Nucleus accumbens (tissue), 56 donors: ENCODE measurements around the gene ERRFI1.
"Not testable (repeated sequence)": the region's sequence is repeated elsewhere in the genome, so short reads cannot be mapped to it uniquely, and the experiment has no call there.

ENCODE experiments used
- DNase-seq, 56 donors: peaks; one replicate each; lab custom pipeline; 2025; lab: John Stamatoyannopoulos, UW

ERRFI1 gene, protein sequence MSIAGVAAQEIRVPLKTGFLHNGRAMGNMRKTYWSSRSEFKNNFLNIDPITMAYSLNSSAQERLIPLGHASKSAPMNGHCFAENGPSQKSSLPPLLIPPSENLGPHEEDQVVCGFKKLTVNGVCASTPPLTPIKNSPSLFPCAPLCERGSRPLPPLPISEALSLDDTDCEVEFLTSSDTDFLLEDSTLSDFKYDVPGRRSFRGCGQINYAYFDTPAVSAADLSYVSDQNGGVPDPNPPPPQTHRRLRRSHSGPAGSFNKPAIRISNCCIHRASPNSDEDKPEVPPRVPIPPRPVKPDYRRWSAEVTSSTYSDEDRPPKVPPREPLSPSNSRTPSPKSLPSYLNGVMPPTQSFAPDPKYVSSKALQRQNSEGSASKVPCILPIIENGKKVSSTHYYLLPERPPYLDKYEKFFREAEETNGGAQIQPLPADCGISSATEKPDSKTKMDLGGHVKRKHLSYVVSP

DNA sequence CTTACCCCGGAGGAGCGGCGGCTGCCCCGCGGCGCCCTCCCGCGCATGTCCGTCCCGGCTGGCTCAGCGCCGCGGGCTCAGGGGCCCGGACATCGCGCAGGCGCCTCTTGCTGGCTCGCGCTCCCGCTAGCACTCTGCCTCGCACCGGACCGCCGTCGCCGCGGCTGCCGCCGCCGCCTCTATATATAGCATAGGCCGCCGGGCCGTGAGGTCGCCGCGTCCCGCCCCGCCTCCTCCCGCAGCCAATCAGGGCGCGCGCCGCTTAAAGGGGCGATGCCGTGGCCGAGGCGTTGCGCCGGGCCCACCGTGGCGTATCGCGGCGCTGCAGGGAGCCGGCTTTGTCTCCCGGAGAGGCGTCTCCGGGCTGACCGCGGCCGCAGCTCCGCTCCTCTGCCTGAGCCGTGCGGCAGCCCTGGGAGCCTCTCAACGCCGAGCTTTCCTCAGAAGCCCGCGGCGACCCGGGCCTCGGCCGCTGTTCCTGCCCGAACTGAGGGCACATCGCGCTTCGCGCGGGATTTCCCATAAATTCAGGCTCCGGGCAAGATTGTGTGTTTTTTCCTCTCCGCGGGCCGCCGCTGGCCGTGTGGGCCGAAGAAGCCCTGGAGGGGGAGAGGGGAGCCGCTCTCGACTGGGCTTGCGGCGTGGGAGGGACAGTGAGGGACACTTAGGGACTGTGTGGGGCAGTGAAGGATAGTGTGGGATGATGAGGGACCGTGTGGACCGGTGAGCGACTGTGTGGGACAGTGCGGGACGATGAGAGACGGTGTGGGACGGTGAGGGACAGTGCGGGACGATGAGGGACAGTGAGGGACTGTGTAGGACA lies at the start of gene ERRFI1:
Gene ERRFI1, minus strand, starts transcription at position 157 of the 823 bp plus-strand sequence. CDS start 10,690 bp downstream, outside the sequence.
- peak; percentile 65 to 97 (median 91) for DNase-seq

DNA sequence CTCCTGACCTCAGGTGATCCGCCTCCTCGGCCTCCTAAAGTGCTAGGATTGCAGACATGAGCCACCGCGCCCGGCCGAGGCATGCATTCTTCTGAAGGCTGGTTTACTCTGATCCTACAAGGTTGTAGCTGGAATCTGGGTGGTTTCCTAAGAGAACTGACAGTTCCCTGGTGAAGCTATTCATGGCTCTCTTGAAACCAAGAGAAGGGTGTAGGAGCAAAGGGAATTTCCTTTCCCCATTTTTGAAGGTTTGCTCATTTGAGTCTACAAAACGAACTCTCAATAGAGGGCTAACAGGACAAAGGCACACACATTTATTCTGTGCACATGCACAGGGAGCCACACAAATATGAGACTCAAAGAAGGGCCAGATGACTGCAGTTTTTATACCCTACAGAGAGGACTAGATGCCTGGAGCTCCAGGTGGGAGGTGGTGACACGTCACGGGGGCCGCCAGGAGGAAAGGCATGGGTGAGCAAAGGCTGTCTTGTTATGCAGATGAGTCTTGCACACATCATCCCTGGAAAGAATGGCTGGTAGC lies 49.5 kb upstream of the ERRFI1 start:
- DNase-seq, result no peak

DNA sequence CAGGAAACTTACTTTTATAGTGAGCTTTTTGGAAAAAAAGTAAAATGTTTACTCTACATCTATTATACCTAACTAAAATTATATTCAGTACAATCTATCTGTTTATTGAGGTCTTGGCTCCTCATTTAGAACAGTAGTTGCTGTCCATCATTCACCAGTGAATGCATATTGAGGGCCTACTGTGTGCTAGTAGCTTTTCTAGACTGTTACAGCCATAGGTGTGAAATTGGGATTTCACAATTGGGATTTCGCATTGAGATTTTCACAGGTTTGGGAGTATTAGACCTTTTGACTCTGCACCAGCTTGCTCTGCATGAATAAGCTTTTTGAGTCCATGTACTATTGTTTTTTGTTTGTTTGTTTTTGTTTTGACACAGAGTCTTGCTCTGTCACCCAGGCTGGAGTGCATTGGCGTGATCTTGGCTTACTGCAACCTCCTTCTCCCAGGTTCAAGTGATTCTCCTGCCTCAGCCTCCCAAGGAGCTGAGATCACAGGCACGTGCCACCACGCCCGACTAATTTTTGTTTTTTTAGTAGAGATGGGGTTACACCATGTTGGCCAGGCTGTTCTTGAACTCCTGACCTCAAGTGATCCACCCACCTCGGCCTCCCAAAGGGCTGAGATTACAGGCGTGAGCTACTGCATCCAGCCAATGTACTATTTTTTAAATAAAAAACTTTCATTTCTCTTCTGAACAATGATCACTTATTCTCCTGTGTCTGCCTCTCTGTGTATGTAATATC lies 47.2 kb upstream of the ERRFI1 start:
- no peak for DNase-seq

DNA sequence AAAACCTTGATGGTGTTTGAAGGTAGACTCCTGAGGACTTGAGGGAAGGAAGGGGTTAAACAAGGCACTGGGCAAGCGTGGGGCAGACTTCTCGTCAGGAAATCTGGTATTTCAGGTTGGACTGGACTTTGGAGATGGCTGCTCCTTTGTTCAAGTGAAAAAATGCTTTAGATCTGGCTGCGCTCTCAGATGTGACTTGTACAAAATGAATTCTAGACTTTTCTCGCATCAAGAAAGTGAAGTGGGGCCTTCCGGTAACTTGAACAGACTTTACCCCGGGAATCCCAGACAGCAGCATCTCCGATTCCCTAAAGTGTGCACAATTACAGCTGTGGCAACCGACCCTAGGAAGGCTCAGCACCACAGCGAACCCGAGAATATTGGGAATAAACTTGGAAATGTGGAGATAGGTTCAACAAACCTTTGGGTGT lies 44.3 kb upstream of the ERRFI1 start:
- no peak for DNase-seq

DNA sequence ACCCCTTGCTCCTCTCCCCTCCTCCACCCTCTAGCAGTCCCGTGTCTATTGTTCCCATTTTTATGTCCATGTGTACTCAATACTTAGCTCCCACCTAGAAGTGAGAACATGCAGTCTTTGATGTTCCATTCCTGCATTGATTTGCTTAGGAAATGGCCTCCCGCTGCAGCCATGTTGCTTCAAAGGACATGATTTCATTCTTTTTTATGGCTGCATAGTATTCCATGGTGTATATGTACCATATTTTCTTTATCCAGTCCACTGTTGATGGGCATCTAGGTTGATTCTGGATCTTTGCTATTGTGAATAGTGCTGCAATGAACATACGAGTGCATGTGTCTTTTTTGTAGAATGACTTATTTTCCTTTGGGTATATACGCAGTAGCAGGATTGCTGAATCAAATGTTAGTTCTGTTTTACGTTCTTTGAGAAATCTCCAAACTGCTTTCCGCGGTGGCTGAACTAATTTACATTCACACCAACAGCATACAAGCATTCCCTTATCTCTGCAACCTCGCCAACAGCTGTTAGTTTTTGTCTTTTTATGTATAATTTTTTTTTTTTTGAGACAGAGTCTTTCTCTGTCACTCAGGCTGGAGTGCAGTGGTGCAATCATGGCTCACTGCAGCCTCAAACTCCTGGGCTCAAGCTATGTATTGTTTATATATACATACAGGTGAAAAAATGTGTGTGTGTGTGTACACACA lies 43.7 kb upstream of the ERRFI1 start:
- not testable (repeated sequence) for DNase-seq

DNA sequence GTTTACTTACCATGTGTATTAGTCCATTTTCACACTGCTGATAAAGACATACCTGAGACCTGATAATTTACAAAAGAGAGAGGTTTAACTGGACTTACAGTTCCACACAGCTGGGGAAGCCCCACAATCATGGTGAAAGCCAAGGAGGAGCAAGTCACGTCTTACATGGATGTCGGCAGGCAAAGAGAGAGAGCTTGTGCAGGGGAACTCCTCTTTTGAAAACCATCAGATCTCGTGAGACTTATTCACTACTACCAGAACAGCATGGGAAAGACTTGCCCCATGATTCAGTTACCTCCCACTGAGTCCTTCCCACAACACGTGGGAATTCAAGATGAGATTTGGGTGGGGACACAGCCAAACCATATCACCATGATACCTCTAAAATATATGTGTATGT lies 39.3 kb upstream of the ERRFI1 start:
- no peak for DNase-seq

DNA sequence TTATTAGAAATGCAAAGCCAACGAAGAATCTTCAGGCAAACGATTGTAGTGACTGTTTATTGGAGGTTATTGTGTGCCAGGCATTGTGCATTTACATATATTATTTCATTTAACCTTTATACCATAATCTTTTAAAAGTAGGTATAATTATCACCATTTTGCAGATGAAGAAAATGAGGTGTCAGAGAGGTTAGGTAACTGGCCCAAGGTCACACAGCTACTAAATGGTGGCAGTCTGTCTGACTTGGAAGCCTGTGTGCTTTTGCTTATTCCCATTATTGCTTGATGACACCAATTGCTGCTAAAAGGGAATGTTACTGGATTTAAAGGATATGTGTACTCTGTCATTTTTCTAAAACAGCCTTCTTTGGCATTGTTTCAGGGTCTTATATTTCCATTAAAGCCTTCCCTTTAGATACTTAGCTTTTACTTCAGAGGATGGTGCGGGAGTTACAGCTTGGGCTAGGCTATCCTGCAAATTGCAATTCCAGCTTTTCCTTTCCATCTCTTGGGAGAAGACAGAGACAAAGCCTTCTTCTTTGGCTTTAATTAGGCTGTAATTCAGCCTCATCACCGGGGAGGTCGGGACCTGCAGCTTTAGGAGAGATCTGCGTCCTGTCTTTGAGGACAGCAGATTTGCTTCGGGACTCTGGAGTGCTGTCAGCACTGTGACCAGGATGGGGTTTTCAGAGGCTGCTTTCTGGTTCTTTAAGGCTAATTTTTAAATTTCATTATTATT lies 37.4 kb upstream of the ERRFI1 start:
- no peak for DNase-seq

DNA sequence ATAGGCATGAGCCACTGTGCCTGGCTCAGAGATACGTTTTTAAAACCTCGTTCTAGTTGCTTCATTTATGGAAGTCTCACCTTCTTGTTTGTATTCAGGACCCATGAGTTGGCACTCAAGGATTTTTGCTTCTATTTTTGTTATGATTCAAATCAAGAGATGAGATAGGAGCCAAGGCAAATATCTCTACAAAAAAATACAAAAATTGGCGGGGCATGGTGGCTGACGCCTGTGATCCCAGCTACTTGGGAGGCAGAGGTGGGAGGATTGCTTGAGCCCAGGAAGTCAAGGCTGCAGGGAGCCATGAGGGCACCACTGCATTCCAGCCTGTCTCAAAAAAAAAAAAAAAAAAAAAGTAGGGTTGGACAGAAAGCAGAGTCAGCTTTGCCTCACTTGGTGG lies 36.8 kb upstream of the ERRFI1 start:
- no peak for DNase-seq

DNA sequence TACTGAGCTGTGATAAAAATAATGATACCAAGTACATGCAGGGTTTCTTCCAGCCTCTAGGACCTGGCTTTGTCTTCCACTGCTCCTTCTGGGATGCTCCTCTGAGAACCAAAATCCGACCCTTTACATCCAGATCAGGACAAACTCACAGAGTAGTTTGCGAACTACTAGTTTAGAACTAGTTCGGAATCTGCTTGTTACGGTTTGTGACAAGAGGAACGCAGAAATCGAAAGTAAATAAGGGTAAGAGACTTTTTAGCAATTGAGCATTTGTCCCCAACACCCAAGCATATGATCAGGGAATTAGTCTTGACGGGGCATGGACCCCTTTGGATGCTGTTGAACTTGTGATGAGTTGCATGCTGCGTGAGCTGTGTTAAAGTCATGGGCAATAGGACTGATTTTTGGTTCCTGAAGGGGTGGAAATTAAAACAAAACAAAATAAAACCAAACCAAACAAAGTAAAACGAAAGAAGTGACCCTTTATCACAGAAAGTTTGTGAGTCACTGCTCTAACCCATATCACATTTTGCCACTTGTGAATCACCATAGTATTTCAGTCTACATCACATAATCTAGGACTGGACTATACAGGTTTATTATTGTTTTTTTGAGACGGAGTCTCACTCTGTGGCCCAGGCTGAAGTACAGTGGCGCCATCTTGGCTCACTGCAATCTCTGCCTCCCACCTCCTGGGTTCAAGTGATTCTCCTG lies 35.7 kb upstream of the ERRFI1 start:
- no peak for DNase-seq

DNA sequence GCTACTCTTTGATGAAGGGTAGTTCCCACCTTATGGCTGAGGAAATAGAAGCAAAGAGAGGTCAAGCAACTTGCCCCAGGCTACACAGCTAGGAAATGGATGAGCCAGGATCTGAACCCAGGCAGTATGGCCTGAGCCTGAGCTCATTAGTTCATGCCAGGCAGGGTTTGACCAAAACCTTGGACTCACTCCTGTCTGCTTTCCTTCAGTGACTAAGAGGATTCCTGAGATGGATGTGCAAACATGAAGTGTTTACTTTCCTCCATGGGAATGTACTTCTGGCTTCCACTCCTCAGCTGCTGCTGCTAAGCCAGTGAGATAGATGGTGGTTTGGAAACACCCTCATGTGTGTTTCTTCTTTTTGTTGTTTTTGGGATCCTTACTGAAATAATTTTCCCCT lies 35.1 kb upstream of the ERRFI1 start:
- no peak for DNase-seq

DNA sequence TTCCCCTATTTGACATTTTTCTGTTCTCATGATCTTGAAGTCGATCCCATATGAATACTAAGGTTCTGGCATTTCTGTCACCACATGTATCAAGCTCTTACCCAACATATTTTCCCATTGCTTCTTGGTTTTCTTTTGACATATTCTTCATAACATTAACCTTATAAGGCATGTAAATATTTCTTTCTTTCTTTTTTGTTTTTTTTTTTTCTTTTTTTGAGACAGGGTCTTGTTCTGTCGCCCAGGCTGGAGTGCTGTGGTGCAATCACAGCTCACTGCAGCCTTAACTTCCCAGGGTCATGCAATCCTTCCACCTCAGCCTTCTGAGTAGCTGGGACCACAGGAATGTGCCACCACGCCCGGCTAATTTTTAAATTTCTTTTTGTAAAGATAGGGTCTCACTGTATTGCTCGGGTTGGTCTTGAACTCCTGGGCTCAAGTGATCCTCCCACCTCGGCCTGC lies 33.1 kb upstream of the ERRFI1 start:
- DNase-seq, result no peak

DNA sequence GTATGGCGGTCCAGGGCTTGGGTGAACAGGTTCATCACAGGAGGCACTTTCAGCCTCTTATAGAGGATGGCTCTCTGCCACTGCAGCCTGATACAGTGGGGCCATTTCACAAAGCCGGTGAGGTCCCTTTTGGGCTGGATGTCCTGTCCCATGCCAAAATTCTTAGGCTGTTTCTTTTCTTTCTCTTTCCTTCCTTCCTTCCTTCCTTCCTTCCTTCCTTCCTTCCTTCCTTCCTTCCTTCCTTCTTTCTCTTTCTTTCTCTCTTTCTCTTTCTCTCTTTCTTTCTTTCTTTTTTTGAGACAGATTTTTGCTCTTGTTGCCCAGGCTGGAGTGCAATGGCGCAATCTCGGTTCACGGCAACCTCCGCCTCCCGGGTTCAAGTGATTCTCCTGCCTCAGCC lies 31.7 kb upstream of the ERRFI1 start:
- not testable (repeated sequence) for DNase-seq

DNA sequence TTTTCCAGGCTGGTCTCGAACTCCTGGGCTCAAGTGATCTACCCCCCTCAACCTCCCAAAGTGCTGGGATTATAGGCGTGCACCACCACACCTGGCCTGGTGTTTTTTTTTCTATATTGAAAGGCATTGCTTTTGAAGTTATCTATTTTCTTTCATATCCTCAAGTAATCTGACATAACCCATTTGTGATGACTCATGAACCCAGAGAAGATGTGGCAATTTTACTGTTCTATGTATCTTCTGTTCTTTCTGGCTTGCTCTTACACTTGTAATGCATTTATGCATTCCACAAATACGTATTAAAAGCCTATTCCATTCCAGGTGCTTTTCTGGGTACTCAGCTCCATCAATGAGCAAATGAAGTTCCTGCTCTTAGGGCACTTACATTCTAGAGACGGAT lies 29.9 kb upstream of the ERRFI1 start:
- no peak for DNase-seq

DNA sequence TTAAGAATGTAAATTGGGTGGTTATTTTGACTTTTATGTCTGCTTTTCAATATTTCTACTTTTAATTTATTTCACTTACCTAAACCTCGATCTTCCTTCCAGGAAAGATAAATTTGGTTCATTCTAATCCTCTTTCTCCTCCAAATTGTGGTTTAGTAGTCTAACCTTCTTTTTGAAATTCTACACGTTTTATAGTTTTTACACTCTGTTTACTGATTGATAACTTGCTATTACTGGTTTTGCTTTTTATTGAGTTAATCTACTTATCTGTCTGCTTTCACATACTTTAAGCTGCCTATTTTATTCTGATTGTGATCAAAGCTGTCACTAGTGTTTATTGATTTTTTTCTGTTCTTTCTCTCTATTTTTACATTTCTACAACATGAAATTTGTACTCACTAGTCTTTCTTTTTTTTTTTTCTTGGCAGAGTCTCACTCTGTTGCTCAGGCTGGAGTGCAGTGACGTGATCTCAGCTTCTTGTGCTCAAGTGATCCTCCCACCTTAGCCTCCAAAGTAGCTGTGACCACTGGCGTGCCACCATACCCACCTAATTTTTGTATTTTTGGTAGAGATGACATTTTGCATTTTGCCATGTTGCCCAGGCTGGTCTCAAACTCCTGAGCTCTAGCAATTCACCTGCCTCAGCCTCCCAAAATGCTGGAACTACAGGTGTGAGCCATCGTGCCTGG lies 27.9 kb upstream of the ERRFI1 start:
- DNase-seq, result no peak

DNA sequence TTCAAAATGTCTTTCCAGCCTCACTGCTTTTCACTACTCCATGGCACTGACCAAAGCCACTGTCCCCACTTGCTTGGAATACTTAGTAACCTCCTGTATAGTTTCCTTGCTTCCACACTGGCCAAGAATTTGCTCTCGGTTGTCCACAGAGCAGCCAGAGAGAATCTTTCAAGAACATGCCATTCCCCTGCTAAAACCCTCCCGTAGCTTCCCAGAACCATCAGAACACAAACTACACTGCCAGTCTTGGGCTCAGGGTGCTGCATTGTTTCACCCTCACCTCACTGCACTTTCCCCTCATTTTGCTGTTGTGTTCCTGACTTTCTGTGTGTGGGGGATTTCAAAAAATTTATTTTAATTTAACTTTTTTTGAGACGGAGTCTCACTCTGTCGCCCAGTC lies 25.5 kb upstream of the ERRFI1 start:
- DNase-seq, result no peak

DNA sequence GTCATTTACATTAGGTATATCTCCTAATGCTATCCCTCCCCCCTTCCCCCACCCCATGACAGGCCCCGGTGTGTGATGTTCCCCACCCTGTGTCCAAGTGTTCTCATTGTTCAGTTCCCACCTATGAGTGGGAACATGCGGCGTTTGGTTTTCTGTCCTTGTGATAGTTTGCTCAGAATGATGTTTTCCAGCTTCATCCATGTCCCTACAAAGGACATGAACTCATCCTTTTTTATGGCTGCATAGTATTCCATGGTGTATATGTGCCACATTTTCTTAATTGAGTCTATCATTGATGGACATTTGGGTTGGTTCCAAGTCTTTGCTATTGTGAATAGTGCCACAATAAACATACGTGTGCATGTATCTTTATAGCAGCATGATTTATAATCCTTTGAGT lies 23.1 kb upstream of the ERRFI1 start:
- not testable (repeated sequence) for DNase-seq

DNA sequence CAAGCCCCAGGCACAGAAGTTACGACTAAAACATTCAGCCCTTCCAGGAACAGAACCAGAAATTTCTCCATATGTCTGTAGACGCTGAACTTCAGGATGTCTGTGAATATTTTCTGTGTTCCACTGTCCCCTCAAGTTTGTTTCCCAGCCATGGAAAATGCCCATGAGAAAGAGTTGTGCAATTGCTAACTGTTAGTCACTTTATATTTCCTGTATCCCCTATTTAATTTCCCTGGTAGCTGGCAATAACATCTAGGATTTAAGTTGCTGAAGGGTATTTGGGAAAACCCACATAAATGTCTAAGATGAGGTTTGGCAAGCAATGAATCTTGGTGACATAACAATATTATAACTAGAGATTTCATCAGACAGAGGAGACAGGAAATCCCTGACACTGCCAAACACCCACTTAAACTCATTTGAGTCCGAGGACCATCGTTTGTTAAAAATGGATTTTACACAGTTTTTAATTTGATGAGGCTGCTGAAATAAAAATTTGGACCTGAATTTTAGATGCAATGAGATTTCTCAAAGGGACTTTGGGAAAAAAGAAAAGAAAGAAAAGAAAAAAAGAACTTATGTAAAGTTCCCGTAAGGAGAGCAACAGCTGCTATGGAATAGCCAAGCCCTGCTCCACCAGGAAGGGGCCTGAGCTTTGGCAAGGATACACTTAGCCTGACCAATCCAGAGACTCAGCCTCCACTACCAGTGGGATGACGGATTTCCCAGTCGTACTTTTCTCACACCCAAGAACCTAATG lies 21.8 kb upstream of the ERRFI1 start:
- DNase-seq, result no peak
